Measurements from ENCODE around the gene RGS16.
"Not testable (repeated sequence)": the region's sequence is repeated elsewhere in the genome, so short reads cannot be mapped to it uniquely, and the experiment has no call there.

RGS16 gene, protein sequence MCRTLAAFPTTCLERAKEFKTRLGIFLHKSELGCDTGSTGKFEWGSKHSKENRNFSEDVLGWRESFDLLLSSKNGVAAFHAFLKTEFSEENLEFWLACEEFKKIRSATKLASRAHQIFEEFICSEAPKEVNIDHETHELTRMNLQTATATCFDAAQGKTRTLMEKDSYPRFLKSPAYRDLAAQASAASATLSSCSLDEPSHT

DNA sequence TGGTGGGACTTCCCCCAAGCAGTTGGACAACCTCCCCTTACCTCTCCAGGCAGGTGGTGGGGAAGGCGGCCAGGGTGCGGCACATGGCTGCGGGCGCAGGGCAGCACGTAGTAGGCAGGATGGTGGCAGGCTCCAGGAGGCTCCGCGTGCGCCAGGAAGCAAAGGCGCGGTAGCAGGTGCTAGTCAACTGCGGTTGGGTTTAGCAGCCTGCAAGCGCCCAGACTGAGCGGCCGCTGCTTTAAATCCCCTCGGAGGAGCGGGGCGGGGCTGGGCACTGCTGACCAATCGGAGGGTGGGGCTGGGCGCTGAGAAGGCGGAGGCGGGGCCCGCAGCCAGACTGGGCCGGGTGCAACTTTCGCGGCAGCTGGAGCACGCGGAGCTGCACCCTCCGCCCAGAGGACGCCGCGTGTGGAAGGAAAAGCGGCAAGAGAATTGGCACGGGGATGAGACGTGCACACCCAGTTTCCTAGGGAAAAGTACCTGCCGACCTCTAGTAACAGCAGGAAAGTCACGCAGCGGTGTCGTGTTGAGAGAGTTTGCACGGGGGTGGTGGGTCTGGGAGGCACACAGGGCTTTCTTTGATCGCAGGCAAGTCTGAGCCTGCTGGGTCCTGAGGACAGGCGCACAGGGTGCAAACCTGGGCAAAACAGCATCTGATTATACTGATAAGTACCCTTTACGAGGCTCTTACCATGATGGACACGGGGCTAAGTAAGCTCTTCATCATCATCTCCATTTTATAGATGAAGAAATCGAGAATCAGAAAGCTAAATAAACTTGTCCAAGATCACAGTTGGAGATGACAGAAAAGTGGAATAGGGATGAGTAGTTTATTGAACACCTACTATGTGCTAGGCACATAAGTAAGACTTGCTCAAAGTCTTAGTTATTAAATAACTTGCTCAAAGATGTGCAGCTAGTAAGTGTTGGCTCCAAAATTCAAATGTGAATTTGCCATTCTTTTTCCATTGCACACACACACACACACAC lies at the start of gene RGS16:
Gene RGS16 (minus strand): TSS at position 215 of the 990 bp plus-strand sequence. CDS start 130 bp downstream, at position 85.
- peak; percentile 86 to 97 for DNase-seq

DNA sequence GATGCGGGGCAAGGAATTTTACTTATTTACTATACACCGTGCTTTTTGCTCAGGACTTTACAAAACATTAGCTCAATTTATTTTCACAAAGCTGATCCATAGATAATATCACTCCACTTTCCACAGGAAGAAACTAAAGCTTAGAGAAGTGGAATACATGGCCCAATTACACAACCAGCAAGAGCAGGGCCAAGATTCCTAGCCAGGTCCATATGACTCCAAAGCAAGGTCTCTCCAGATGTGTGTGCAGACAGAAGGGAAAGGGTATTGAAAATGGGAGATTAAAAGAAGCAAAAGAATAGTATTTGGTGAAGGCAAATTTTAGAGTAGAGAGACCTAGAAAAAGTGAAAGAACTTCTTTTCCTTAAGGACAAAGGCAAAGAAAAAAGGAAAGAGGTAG lies 49.8 kb upstream of the RGS16 start:
- DNase-seq: no peak

DNA sequence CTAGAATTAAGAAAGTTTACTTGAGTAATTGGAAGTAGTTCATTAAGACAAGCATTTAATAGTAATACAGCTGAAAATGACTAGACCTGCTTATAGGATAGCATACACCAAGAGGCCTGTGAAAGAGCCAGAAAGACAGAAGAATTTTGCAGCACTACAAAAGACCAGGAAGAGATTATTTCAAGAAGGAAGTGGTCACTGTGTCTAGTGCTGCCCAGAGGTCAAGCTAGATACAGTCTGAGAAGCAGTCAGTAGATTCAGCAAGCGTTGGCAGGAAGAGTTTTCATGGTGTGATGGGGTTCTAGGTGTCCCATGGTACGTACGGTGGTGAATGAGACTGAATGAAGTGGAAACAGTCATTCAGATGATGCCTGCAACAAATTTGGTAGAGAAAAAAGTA lies 48.7 kb upstream of the RGS16 start:
- DNase-seq: no peak

DNA sequence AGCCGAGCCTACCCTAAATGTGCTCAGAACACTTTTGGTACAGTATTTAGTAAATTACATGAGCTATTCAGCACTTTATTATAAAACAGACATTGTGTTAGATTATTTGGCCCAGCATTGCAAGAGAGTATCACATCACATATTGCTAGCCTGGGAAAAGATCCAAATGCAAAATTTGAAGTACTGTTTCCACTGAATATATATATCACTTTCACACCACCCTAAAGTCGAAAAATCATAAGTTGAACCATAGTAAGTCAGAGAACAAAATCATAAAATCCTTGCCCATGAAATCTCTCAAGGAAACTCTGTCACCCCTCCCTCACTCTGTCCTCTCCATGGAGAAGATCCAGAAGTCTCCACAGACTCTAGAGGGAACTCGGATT lies 47.1 kb upstream of the RGS16 start:
- DNase-seq: peak in 1 of 2 experiments; percentile 39

DNA sequence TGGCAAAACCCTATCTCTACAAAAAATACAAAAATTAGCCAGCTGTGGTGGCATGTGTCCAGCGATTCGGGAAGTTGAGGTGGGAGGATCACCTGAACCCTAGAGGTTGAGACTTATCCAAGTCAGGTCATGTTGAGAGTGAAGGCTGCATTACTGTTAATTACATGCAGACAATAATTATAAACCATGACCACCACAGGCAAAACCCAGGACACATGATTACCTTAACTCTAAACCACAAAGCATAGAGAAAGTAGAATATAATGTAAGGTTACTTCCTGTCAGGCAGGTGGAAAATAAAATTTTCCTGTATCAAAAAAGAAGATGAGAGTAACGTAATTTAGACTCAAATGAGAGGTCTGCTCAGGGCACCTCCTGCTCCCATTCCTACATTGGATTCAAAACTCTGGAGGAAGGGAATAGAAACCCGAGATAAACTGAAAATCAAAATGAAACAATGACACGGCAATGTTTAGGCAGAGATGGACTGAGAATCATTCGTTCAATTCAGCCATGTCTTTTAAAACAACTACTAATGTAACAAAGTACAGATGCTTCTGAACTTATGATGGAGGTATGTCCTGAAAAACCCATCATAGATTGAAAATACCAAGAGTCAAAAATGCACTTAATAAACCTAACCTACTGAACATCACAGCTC lies 46.6 kb upstream of the RGS16 start:
- DNase-seq: no peak

DNA sequence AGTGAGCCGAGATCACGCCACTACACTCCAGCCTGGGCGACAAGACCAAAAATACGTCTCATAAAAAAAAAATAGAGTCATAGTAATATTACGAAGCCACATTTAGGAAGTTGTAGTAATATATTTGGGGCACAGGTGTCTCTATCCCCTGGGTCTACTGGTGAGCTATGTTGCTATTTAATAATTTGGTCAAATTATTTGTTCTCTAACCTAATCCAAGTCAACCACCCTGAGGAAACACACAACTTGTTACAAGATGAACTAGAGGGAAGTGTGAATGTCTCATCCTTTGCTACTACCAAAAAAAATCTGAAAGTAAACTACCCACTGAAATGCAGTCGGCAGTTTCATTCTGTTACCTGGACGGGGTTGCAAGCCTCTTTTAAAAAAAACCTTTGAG lies 44.9 kb upstream of the RGS16 start:
- no peak for DNase-seq

DNA sequence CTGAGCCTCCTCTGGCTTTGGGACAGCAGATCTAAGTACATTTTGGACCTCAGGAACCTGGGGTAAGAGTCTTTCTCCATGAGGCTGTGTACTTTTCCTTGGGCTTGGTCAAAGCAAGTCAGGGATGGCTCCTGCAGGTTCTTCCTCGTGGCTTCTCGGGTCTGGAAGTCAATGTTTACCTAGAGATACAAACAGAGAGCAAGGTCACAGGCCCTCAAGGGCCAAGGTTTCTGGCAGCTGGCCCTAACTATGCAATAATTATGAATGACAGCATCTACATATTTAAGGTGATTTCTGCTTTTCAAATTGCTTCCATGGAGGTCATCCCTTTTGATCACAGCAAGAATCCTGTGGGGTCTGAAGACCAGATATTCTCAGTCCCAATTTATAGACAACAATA lies 42.5 kb upstream of the RGS16 start:
- DNase-seq: no peak

DNA sequence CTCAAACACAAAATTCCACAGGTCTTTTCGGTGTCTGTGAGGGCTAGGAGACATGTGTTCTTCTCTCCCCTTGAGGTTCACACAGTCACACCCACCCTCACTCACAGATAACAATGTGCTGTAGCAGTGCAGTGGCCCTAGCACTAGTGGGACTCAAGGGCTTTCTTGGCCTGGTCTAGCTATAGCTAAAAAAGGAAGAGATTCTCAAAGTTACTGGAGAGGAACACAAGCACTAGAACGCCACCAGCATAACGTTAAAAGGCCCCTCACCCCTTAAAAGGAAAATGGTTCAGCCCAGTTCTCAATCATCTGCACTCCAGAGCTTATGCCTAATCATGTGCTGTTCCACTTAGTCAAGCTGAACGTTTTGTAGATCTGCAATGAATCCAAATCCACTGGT lies 40.7 kb upstream of the RGS16 start:
- no peak for DNase-seq

DNA sequence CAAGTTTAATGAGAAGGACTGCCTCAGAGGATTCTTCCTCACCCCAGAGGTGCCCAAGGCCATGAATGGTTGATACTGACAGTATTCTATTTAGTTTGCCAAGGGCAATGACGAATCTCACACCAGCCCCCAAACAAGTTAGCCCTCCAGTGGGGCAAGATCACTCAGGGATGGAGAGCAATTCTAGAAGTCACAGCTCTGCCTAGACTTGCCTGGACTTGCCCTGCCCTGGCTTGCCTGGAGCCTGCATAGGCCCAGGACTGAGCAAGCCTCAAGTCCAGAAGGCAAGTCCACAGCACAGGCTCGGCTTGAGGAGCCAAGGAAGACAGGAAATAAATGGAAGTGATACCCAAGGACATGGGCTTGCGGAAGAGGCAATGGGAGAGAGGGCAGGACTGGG lies 39.5 kb upstream of the RGS16 start:
- no peak for DNase-seq

DNA sequence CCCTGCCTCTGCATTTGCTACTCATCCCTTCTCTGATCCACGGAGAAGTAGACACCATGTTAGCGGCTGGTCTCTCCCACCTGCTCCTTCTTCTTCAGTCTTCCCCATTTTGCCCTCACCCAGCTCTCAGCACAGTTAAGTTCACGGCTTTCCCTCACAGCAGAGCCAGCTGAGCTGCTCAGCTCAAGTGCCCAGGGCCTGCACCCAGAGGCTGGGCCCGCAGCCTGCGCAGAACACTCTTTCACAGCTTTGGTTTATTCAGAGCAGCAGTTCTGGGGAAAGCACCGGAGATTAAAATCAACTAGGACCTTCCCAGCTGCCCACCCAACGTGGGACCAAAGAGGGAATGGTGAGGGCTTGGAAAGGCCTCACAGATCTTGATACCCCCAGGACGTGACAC lies 38.3 kb upstream of the RGS16 start:
- no peak for DNase-seq

DNA sequence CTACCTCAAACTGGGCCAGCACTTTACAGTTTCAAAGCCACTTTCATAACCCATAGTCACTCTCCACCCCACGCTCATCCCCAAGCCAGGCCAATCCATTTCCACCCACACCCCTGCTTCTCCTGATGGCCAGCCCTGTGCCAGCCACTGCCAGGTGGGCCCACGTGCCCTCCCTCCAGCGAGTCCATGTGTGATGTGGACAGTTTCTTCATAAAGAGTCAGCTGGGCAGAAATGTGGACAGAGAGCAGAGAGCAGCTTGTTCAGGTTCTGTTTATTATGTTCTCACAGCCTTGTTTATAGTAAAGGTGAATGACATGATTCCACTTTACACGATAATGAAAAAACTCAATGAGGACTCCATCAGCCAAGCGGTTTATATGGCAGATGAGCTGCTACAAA lies 37.4 kb upstream of the RGS16 start:
- no peak for DNase-seq

DNA sequence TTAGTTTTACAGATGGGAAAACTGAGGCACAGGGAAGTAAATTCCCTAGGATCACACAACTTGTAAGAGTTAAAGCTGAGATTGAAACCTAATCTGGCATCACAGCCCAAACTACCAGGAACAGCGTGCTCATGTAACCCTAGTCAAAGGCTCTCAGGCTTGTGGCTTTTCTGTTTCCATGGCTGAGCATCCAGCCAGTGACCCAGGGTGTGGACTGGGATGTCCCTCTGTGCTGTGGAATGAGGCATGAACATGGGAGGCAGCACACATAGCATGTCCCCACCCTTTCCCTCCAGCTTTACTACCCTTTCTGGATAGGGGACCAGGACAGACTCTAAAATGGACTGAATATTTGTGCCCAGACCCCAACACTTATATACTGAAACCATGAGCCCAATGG lies 35.1 kb upstream of the RGS16 start:
- DNase-seq: no peak

DNA sequence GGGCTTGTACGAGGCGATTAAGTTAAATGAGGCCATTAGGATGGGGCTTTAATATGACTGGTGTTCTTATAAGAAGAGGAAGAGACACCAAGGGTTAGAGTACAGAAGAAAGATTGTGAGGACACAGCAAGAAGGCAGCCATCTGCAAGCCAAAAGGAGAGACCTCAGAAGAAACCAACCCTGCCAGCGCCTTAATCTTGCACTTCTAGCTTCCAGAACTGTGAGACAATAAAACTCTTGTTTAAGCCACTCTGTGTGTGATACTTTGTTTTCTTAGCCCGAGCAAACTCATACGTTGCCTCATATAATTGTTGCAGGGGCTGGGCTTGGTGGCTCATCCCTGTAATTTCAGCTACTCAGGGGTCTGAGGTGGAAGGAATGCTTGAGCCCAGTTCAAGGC lies 33.6 kb upstream of the RGS16 start:
- DNase-seq: no peak

DNA sequence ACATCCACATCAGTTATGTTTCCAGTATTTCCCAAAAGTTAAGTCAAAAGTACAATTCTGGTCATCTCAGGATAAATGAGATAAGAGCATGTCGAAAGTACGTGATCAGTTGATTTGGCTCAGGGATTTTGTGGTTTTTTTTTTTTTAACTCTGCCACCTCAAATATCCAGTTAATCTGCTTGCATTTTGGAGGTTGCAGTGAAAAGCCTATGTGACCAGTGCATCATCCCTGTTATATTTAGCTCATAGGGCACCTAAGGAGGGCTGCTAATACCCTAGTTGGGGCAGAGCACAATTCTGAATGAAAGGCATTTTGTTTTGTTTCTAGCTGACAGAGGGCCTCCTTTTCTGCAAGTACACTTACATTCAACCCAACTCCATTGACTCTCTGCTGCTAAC lies 31.7 kb upstream of the RGS16 start:
- no peak for DNase-seq

DNA sequence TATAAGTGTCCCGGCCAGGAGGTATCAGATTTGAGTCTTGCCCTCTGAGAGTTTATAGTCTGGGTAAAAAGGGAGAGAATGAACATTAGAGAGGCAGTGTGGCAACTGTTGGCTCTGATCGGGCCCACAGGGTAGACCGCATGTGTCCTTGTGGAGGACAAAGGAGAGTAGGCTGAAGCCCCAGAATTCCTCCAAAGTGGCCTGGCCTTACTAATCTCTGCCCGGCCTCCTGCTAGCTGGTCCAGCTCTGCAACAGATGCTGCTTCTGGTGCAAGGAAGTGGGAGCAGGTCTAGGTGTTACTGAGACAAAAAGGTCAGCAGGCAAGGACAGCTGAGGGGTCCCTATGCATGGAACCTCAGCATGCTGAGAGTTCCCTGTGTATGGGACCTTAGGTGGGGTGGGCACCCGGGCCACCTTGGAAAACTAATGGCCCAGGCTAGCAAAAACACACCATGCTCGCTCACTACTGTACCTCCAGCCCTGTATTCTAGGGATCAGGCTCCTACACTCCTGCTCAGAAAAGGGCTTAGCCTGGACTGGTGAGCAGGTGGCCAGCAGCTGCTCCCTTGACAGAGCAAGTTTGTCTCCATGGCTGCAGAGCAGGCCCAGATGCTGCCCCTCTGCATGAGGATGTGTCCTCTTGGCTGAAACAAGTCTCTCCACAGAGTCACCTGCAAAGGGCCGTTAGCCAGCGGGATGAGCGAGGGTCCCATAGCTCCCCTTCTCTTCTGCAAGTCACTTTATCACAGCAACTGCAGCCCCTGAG lies 30.3 kb upstream of the RGS16 start:
- peak in 1 of 2 experiments; percentile 32 for DNase-seq

DNA sequence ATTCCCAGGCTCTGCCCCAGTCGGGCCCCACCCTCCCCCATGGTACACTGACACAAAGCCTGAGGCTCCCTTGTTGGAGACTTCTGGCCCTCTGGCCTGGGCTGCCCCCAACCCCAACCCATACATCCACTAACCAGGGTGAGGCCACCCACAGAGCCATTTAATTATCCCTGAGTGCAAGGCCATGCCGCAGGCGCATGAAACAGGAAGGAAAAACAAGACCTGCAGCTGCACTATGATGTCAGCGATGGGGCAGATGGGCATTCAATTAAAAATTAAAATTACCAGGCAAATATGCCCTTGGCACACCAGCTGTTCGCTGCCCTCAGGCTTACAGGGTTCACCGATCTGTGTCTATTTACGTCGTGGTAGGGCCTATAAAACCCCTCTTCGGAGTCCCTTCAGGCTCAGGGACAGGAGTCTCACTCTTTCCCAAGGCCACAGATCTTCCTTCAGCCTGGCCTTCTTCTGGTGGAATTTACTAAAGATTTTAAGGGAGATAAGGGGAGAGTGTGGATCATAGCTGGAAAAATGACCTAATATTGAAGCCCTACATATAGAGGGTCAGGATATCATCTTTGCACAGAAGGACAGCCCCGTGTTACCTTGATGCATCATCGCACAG lies 29.6 kb upstream of the RGS16 start:
- peak; percentile 44 to 68 for DNase-seq

DNA sequence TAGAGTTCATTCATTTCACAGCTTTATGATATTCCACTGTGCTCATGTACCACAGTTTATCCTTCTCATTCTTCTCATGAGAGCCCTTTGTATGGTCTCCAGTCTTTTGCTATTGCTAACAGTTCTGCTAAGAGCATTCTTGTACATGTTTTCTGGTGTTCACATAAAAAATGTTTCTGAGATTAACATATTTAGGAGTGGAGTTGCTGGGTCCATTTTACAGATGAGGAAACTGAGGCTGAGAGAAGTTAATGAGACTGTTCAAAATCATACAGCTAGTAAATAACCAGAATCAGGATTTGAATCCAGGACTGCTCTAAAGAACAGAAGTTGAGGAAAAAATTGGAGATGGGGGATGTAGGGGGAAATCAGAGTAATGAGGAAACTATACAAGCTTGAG lies 28.8 kb upstream of the RGS16 start:
- no peak for DNase-seq

DNA sequence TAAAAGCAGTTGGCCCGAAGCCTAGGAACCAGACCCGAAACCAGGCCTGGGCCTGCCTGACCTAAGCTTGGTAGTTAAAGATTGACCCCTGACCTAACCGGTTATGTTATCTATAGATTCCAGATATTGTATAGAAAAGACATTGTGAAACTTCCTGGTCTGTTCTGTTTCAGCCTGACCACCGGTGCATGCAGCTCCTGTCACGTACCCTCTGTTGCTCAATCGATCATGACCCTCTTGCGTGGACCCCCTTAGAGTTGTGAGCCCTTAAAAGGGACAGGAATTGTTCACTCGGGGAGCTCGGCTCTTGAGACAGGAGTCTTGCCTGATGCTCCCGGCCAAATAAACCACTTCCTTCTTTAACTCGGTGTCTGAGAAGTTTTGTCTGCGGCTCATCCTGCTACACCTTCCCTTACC lies 28.3 kb upstream of the RGS16 start:
- not testable (repeated sequence) for DNase-seq

DNA sequence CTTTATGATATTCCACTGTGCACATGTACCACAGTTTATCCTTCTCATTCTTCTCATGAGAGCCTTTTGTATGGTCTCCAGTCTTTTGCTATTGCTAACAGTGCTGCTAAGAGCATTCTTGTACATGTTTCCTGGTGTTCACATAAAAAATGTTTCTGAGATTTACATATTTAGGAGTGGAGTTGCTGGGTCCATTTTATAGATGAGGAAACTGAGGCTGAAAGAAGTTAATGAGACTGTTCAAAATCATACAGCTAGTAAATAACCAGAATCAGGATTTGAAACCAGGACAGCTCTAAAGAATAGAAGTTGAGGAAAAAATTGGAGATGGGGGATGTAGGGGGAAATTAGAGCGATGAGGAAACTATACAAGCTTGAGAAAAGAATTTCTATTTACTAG lies 27.8 kb upstream of the RGS16 start:
- DNase-seq: no peak

DNA sequence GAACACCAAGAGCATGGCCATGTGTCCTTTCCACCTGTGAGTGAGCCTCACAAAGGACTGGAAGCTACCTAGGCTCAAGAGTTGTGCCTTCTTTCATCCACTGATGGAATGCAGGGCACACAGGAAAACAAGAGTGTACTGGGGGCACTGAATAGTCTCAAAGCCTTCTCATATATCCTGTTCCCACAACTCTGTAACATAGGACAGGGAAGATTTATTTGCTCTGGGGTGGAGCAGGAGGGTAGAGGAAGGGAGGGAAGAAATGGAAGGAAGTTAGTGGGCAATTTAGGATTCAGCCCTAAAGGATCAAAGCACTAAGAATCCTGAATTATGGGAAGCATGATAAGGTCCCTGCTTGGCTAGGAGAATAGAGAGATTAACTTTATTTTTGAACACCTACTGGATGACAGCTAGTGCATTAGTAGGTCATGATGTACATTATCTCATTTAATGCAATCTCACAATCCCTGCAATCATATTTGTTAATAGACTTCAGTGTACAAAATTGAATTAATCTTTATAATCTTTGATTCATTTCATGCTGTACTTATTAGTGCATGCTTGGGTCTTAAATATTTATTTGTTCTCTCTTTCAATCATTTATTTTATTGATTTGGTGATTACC lies 27.0 kb upstream of the RGS16 start:
- DNase-seq: no peak

DNA sequence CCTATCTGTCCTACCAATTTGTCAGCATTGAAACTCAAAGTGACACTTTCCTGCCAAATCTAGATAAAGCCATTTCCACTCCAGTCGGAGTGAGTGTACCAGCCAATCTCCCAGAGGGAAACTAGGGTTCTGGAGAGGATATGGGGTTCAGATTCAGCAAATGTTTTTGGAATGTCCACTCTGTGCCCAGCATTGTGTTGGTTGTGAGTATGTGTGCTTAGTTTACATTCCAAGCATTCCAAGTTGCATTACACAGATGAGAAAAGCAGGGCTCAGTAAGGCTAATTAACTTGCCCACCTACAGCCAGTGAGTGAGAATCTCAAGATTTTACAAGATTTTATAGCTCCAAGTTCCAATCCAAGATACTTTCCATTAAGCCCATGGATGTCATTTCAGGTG lies 26.4 kb upstream of the RGS16 start:
- DNase-seq: no peak

DNA sequence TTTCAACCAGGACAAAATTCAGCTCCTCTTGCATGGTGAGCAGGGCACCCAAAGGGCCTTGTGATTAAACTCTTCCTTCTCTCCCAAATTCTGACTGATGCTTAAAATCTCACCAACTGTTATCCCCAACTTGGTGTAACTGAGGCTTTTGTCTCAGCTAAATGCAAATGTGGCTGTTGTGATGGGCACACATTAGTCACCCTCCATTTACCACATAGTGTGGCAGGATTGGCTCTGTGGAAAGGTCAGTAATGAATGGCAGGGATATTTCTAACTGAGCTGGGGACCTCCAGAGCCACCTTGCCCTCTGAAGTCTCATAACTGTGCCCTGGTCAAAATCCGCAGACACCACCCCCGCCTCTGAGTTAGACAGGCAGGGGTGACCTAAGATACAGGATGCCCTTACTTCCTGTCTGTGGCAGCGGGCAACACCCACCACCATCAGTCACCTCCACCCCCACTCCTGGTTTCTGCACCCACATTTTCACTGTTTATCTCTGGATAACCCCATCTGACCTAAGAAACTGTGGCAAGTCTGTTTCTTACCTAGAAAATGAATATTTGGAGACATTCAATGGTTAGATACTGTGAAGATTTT lies 25.4 kb upstream of the RGS16 start:
- DNase-seq: no peak
